ENCODE measurements around the gene CROCC2.
A peak's percentile ranks its signal among the peaks of the same experiment; 100 is the strongest.

CROCC2 gene

GRCh38 chr2:240996834-240997140, 90.7 kb downstream of the CROCC2 start:
- H3K27ac ChIP-seq: no peak overlapping the region; the same call in 1 of the 2 replicates
- ChIA-PET CTCF (no interaction called here), POLR2A (ENCODE audit: low non-redundant PET) (no interaction called here)
- no peak for TF ChIP-seq CTCF (conservative IDR thresholded peaks at IDR 0.05; ENCODE audit: low read depth)
- DNase-seq (ENCODE audit: low spot score): no peak

DNA sequence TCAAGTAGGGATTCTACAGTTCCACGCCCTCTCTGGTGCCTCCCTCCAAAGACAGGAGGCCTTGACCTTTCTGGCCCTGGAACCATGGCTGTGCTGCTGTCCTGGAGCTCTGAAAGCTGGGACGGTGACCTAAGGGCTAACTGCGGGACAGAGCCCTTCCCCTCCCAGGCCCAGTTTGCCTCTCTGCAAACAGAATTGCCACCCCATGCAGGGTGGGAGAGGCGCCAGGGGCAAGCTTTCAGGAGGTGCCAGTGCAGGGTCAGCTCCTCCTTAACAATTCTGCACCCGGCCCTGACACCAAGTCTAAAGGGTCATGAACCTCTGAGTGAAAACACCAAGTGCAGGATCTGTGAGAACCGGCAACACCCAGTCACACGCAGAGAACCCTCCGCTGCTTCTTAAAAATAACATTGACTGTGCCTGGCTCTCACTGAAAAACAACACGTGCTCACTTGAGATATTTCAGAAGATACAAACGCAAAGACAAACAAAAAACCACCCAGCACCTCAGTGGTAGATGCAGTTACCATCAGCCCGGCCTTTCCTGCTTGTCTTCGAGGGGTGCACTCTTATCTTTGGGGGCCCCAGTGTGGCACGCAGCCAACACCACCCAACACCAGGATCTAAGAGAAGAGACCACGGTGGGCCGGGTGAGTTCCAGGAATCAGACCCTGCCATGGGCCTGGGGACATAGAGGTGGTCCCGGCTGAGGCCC, 91.2 kb downstream of the CROCC2 start:
- peak overlapping the region; percentile 60 for H3K27ac ChIP-seq
- no peak for DNase-seq (ENCODE audit: low spot score)
- no peak for TF ChIP-seq CTCF (conservative IDR thresholded peaks at IDR 0.05; ENCODE audit: low read depth)
- ChIA-PET POLR2A (ENCODE audit: low non-redundant PET) (no interaction called here), CTCF (no interaction called here)

GRCh38 chr2:240997856-240998705, 91.9 kb downstream of the CROCC2 start, which contains the start of gene SNED1:
TSS of gene SNED1 (plus strand) at chr2:240998618. CDS start at chr2:240998838, 220 bp downstream.
- ChIA-PET CTCF (no interaction called here), POLR2A (ENCODE audit: low non-redundant PET) (no interaction called here)
- no peak for TF ChIP-seq CTCF (conservative IDR thresholded peaks at IDR 0.05; ENCODE audit: low read depth)
- DNase-seq (ENCODE audit: low spot score): peak; percentile 78
- peak within 1 kb of the TSS; percentile 60 for H3K27ac ChIP-seq

- no peak for TF ChIP-seq CTCF (conservative IDR thresholded peaks at IDR 0.05; ENCODE audit: low read depth)
- POLR2A ChIA-PET (ENCODE audit: low non-redundant PET): no interaction called here
- CTCF ChIA-PET: no interaction called here
- no peak for DNase-seq (ENCODE audit: low spot score)
- peak overlapping the region; percentile 60 for H3K27ac ChIP-seq
Measured at GRCh38 chr2:240998706-240998994, 92.5 kb downstream of the CROCC2 start.

DNA sequence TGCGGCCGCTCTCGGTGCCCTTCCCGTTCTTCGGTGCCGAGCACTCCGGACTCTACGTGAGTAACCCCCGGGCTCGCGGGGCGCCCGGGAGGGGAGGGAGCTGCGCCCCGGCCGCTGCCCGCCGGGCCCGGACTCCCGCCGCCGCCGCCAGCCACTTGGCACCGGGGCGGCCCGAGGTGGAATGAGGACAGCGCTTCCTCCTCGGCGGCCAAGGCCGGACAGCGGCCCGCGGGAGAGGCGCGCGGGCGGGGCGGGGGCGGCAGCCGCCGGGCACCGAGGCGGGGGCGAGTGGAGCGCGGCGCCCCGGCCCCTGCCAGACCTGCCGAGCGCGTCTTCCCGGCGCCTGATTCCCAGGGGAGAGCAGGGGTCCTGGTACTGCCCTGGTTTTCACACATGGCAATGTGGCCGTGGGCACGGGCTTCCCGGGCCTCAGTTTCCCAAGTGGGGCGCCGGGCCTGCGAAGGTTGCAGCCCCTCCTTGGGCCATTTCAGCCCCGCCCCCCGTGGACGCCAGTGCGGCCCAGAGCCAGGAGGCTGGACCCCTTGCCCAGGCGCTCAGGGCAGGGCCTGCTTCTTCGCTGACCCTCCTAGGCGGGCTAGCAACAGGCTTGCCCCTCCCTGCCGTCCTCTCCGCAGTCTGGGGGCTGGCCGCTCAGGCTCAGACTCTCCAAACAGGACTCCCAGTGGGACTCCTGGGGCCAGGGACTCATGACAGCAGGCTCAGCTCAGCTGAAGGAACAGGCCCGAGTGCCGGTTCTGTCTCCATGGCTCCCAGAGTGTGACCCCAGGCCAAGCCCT, 93.1 kb downstream of the CROCC2 start:
- H3K27ac ChIP-seq: peak overlapping the region; percentile 60
- ChIA-PET CTCF (interaction anchor here (1.0 kb wide), 1 partner anchor 148 kb away, joined by 3 read pairs; no protein-coding TSS in a partner anchor), POLR2A (ENCODE audit: low non-redundant PET) (no interaction called here)
- TF ChIP-seq CTCF (conservative IDR thresholded peaks at IDR 0.05; ENCODE audit: low read depth): no peak
- DNase-seq (ENCODE audit: low spot score): no peak

GRCh38 chr2:240999873-241000541, 93.9 kb downstream of the CROCC2 start:
- POLR2A ChIA-PET (ENCODE audit: low non-redundant PET): no interaction called here
- no peak overlapping the region for H3K27ac ChIP-seq
- CTCF ChIA-PET: interaction anchor here (1.0 kb wide), 1 partner anchor 149 kb away, joined by 3 read pairs; no protein-coding TSS in a partner anchor
- no peak for DNase-seq (ENCODE audit: low spot score)
- TF ChIP-seq CTCF (conservative IDR thresholded peaks at IDR 0.05; ENCODE audit: low read depth): no peak

Measured in RWPE1 (cell line).